ENCODE measurements around the gene MRPS23. TPM values are rescaled to one million over a fixed set of nuclear protein-coding genes. Genes with fewer than 3 reads are reported as not detected.

Gene MRPS23
- total RNA-seq, 2 experiments from 2014 or later: 87.1 to 88.4 TPM

GRCh38 chr17:57881143-57881542 lies 31.3 kb upstream of the MRPS23 start:
- CTCF ChIA-PET: no interaction called here
- POLR2A ChIA-PET: no interaction called here

GRCh38 chr17:57880086-57880456 lies 30.2 kb upstream of the MRPS23 start:
- ChIA-PET POLR2A (no interaction called here), CTCF (interaction anchor here (0.6 to 1.4 kb wide), 3 partner anchors 12 to 119 kb away, joined by 3 to 5 read pairs (median 3); no protein-coding TSS in a partner anchor)

DNA sequence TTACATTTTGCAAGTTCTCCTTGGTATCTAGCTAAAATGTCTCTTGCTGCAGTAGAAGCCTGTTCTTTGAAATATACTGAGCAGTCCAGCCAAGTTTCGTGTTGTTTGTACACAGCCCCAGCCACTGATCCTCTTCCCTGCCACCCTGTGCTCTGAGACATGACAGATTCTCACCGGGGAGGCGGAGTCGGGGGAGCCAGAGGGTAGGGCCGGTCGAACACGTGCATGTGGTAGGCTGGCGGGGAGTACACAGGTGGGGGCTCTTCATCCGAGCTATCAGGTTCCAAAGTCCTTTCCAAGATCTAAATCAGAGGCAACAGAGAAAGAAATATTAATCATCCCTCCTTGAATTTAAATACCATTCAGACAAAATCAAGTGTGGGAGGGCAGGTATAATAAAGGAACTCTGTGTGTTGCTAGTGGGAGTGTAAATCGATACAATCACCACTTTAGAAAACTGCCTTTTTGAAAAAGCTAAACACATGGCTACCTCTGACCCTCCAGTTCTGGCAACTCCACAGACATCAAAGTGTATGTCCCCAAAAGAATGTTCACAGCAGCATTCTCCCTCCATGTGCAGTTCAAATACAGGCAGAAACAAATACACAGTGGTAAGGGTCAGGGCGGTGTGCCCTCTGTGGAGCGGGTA lies 29.7 kb upstream of the MRPS23 start:
- POLR2A ChIA-PET: no interaction called here
- CTCF ChIA-PET: interaction anchor here (0.6 to 1.4 kb wide), 4 partner anchors 12 to 120 kb away, joined by 3 to 5 read pairs (median 3); no protein-coding TSS in a partner anchor

DNA sequence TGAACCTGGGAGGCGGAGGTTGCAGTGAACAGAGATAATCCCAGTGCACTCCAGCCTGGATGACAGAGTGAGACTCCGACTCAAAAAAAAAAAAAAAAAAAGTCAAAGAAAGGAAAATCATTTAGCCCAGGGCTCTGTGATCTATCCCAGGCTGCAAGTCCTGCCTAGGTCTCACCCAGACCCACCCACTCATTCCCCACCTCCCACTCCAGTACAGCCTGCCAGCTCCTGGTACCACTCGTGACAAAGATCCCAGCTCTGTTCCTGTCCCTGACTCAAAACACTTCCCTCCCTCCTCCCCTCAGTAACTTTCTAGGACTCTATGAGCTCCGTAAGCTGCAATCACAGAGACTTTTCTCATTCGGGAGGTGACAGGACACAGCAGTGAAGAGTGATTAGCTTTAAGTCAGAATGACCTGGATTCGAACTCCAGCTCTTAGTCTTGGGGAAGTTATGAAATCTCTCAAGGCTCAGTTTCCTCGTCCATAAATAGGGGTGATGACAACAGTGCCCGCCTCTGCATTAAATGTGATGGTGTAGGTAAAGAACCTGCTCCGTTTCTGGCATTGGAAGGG lies 28.0 kb upstream of the MRPS23 start:
- POLR2A ChIA-PET: no interaction called here
- CTCF ChIA-PET: no interaction called here

GRCh38 chr17:57876866-57877237 lies 27.0 kb upstream of the MRPS23 start:
- CTCF ChIA-PET: no interaction called here
- POLR2A ChIA-PET: no interaction called here

DNA sequence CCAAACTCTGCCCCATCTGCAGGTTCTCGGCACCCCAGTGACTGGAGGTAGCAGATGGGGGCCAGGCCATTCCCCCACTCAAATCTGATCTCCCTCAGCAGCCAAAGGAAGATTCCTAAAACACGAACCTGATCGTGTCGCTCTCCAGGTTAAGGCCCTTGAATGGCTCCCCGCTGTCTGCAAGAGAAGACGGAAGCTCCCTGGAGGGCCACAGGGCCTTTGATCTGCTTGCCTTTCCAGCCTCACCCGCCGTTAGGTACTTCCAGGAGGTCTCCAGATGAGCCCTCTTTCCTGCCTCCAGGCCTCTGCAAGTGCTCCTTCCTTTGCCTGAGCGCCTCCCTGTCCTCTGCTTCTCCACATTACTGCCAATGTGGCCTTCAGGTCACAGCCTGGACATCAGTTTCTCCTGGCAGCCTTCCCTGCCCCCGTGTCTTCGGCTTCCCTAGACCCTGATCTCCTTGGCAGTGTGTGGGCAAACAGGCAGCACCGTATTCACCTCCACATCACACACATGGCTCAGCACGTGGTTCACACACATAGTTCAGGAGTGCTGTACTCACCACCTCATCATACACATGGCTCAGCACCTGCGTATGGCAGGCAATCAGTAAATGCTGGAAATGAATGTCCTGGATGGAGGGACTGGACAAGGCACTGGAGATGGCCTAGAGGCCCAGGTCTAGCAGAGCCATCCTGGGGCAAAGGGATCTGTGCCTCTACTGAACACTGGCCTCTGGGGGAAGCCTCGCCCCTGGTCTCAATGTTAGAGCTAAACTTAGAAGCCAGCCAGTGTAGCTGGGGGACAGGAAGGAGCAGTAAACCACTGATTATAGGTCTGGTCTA lies 26.4 kb upstream of the MRPS23 start:
- ChIA-PET CTCF (no interaction called here), POLR2A (no interaction called here)

DNA sequence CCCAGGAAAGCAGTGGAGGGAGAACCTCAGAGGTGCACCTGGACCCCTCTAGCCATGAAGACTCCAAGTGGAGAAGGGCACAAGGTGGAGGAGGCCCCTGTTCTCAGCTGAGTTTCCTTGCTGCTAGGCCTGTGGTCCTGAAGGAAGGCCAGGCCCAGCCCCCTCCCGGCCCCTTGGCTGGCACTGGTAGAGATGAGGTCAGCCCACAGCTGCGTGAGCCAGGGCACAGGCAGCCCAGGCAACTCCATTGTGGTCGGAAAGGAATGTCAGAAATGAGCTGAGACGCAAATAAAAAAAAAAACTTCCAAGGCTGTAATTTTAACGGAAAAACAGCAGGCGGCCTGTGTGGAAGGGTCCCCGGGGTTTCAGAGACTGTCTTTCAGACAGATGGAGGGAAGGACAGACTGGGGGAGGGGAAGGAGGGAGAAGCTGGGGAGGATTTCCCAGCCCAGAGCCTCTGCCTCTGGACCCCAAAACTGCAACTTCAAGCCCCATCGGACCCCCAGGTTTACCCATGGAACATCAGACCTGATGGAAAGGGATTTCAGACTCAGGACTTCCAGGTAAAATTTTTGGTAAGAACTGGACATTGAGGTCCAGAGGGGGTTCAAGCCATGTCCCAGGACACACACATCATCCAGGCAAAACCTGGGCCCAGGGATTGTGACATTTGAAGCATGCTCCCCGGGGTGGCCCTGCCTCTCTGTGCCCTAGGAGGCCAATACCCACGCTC lies 25.6 kb upstream of the MRPS23 start:
- CTCF ChIA-PET: no interaction called here
- POLR2A ChIA-PET: no interaction called here

DNA sequence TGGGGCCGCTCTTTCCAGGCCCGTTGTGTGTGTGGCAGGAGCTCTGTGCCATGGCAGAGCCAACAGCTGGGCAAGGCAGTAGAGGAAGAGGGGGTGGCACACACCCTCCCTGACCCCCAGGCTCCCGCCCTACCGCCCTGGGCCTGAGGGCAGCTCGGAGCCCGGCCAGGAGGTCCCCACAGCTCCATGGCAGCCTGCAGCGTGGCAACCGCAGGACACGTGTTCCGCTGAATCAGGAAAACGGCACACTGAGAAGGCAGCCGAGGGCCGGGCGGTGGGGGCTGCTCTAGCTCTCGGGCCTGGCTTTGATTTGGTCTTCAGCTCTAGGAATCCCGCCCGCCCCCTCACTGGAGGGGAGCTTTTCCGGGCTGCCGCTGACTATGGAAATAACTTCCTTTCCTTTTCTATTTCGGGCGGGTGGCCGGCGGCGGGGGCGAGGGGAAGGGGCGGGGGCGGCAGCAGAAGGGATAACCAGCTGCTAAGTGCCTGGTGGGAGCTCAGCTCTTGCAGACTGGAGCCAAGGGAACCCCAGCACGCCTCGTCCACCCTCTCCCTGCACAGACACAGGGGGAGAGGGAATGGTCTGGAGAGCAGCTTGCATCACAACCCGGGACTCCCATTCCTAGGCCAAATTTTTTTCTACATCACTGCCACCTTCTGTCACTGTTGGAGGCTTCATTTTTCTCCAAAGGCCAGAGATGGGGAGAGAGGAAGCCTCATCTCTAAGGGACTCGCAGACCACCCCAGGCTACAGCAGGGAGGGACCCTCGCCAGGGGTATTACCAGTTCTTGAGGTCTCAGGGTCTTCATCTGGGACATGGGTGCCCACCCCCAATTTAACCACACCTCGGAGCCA lies 24.8 kb upstream of the MRPS23 start:
- ChIA-PET CTCF (no interaction called here), POLR2A (no interaction called here)

- CTCF ChIA-PET: no interaction called here
- POLR2A ChIA-PET: no interaction called here
These were observed 24.2 kb upstream of the MRPS23 start for GRCh38 chr17:57874058-57874419.

DNA sequence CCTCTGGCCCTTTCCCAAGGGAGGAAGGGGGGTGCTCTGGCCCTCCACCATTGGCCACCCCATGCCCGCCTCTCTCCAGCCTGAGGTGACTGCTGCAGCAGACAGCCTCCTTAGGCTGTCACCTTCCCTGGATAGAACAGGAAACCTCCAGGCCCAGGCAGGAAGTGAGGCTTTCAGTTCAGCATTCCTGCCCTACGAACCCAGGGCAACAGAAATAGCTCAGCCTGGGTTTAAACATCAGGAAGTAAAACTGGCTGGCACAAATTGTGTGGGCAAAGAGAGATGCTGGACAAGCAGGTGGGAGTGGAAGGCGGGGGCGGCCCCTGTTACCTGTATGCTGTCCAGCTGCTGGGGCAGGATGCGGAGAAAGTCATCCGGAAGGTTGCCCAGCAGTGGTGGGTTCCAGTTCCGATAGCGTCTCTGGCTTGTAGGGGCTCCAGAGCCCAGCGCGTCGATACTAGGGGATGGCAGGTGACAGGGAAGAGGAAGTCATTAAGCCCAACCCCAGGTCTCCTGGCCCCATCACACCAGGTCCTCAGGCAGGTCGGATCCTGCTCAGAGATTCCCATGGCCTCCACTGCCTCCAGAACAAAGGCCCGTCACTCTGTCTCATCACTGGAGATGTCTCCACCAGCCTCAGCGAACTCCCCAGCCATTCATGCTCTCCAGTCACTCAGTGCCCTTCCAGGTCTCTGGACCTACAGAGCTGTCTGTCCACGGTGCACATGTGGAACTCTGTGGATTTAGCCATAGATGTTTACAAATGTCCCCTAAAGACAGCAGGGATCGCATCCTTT lies 23.6 kb upstream of the MRPS23 start:
- POLR2A ChIA-PET: no interaction called here
- CTCF ChIA-PET: no interaction called here

DNA sequence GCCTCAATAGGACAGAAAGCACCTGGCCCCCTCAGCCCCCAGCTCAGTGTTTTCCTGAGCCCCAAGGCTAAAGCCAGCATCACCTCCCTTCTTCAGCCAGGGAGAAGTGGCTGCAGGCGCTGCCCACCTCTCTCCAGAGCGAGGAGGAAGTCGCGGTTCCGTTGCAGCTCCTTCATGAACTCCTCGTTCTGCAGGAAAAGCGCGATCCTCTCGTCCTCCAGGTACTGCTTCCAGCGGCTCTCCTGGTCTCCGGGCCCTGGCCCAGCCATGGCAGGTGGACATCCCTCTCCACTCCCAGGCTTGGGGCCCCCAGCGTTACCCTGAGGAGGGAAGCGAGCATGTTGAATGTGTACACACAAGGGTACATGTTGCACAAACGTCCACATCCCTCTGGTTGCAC lies 22.7 kb upstream of the MRPS23 start:
- ChIA-PET CTCF (no interaction called here), POLR2A (no interaction called here)

DNA sequence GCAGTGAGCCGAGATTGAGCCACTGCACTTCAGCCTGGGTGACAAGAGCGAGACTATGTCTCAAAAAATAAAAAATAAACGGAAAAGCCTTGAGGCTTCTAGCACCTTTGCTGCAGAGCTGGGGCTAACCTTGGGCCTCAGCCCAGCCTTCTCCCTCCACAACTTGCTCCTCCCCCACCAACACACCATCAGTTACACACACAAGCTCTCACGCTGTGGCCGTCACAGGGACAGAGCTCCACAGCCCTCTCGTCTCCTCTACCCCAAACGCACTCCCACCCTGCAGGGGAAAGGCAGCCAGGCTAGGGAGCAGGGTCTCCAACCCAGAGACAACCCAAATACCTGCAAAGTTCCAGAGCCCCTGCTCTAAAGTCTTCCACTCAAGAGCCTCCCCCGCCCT lies 22.0 kb upstream of the MRPS23 start:
- ChIA-PET POLR2A (no interaction called here), CTCF (no interaction called here)

DNA sequence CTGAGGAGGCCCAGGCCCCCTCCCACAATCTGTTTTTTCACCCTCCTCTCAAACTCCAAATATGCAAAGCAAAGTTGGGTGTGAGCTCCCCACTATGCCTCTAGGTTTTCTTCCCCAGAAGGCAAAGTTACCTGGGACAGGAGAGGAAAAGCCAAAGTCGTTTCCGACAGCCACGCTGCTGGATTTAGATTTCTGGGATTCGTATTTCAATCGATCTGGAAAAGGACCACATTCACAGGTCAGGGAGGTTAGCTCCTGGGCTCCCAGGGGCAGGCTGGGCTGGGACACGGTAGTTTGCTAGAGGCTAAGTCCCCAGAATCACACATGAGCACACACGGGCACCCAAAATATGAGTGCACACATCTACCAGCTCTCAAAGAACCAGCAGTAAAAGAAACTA lies 21.3 kb upstream of the MRPS23 start:
- ChIA-PET POLR2A (no interaction called here), CTCF (no interaction called here)

DNA sequence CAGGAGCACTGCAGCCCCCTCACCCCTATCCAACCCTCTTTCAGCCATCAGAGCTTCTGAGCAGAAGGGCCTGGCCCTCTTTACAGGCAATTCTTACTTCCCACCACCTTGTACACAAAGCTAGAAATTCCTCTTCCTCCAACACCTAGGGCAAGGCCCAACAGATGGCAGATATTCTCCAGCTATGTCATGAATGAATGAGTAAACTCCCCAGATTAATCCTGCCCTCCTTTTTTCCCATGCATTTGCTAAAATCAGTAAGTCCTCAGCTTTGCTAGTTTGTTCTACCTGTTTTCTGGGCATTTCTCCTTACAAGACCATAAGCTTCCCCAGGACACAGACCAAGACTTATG lies 20.4 kb upstream of the MRPS23 start:
- ChIA-PET POLR2A (no interaction called here), CTCF (interaction anchor here (0.7 to 1.3 kb wide), 3 partner anchors 11 to 242 kb away, joined by 3 read pairs; no protein-coding TSS in a partner anchor)

- POLR2A ChIA-PET: interaction anchor here (0.7 kb wide), 1 partner anchor 226 kb away, joined by 4 read pairs; no protein-coding TSS in a partner anchor
- CTCF ChIA-PET: interaction anchor here (0.7 to 1.3 kb wide), 3 partner anchors 23 to 243 kb away, joined by 3 read pairs; no protein-coding TSS in a partner anchor
These were observed 19.9 kb upstream of the MRPS23 start for GRCh38 chr17:57869617-57870282.

- POLR2A ChIA-PET: interaction anchor here (0.7 kb wide), 1 partner anchor 227 kb away, joined by 4 read pairs; no protein-coding TSS in a partner anchor
- CTCF ChIA-PET: interaction anchor here (0.7 to 1.3 kb wide), 2 partner anchors 24 to 87 kb away, joined by 3 read pairs; no protein-coding TSS in a partner anchor
These were observed 19.2 kb upstream of the MRPS23 start for GRCh38 chr17:57868910-57869616.

Measured in activated CD8-positive, alpha-beta memory T cell treated with anti-CD3 and anti-CD28 coated beads for 36 hours (primary cell).